ENCODE results near the gene UROS. TPM values are rescaled to one million over a fixed set of nuclear protein-coding genes. Genes with fewer than 3 reads are reported as not detected.

Gene UROS
- total and polyA plus RNA-seq, 2 donors (not counting 1 experiment from before 2014, with no cell fraction given), result 54.4 to 60.4 TPM

GRCh38 chr10:125846894-125847293 is 23.8 kb upstream of the UROS start:
- no peak for DNase-seq (ENCODE audit: low read depth in 2 of 2)
- Histone ChIP-seq H3K4me1 (ENCODE audit: control insufficient read depth, extremely low read depth, insufficient read depth, low read length) (no peaks in the 10 kb centered on the region), H3K79me2 (ENCODE audit: control insufficient read depth, insufficient read depth, low read length) (no peaks in the 10 kb centered on the region), H3K27ac (ENCODE audit: insufficient read depth, low read length) (no peak overlapping the region), H3K4me2 (ENCODE audit: extremely low read depth, insufficient read depth, low read length) (no peak overlapping the region), H3K9me3 (ENCODE audit: control insufficient read depth, insufficient read depth, low read depth, low read length) (no peaks in the 10 kb centered on the region), H3K36me3 (ENCODE audit: control insufficient read depth, insufficient read depth, low read length) (peaks cover 3% of the 10 kb centered on the region), H3K27me3 (ENCODE audit: control insufficient read depth, insufficient read depth, low read length) (no peaks in the 10 kb centered on the region), H4K20me1 (ENCODE audit: control insufficient read depth, extremely low read depth, insufficient read depth, low read length) (no peaks in the 10 kb centered on the region), H3K4me3 (replicated peaks in 1 of 4; ENCODE audit: control extremely low read depth in 1 of 4, insufficient read depth in 1 of 4, low read depth in 3 of 4, low read length in 4 of 4) (no peak overlapping the region), H3K9ac (ENCODE audit: insufficient read depth, low read length) (no peak overlapping the region), H2AFZ (ENCODE audit: low read length) (no peak overlapping the region)
- no peak for TF ChIP-seq EZH2 (IDR thresholded peaks at IDR 0.05; ENCODE audit: low read length, missing control alignments)
- no peak for TF ChIP-seq CTCF (conservative IDR thresholded peaks at IDR 0.05 in 1 of 2, IDR thresholded peaks at IDR 0.05 in 1 of 2; ENCODE audit: low read depth in 1 of 2, low read length in 2 of 2)

GRCh38 chr10:125845617-125846016 is 22.6 kb upstream of the UROS start:
- no peaks in the 10 kb centered on the region for H3K9me3 ChIP-seq (ENCODE audit: control insufficient read depth, insufficient read depth, low read depth, low read length)
- H4K20me1 ChIP-seq (ENCODE audit: control insufficient read depth, extremely low read depth, insufficient read depth, low read length), result no peaks in the 10 kb centered on the region
- TF ChIP-seq EZH2 (IDR thresholded peaks at IDR 0.05; ENCODE audit: low read length, missing control alignments), result no peak
- TF ChIP-seq CTCF (conservative IDR thresholded peaks at IDR 0.05 in 1 of 2, IDR thresholded peaks at IDR 0.05 in 1 of 2; ENCODE audit: low read depth in 1 of 2, low read length in 2 of 2), result no peak
- H3K27ac ChIP-seq (ENCODE audit: insufficient read depth, low read length), result no peak overlapping the region
- no peak overlapping the region for H3K9ac ChIP-seq (ENCODE audit: insufficient read depth, low read length)
- no peaks in the 10 kb centered on the region for H3K27me3 ChIP-seq (ENCODE audit: control insufficient read depth, insufficient read depth, low read length)
- no peak for DNase-seq (ENCODE audit: low read depth in 2 of 2)
- H3K36me3 ChIP-seq (ENCODE audit: control insufficient read depth, insufficient read depth, low read length), result peaks cover 2% of the 10 kb centered on the region
- no peak overlapping the region for H3K4me2 ChIP-seq (ENCODE audit: extremely low read depth, insufficient read depth, low read length)
- H3K4me1 ChIP-seq (ENCODE audit: control insufficient read depth, extremely low read depth, insufficient read depth, low read length), result no peaks in the 10 kb centered on the region
- no peaks in the 10 kb centered on the region for H3K79me2 ChIP-seq (ENCODE audit: control insufficient read depth, insufficient read depth, low read length)
- H3K4me3 ChIP-seq (replicated peaks in 1 of 4; ENCODE audit: control extremely low read depth in 1 of 4, insufficient read depth in 1 of 4, low read depth in 3 of 4, low read length in 4 of 4), result no peak overlapping the region
- H2AFZ ChIP-seq (ENCODE audit: low read length), result no peak overlapping the region

- Histone ChIP-seq H4K20me1 (ENCODE audit: control insufficient read depth, extremely low read depth, insufficient read depth, low read length) (no peaks in the 10 kb centered on the region), H3K27me3 (ENCODE audit: control insufficient read depth, insufficient read depth, low read length) (no peaks in the 10 kb centered on the region), H3K79me2 (ENCODE audit: control insufficient read depth, insufficient read depth, low read length) (no peaks in the 10 kb centered on the region), H3K27ac (ENCODE audit: insufficient read depth, low read length) (no peak overlapping the region), H3K4me2 (ENCODE audit: extremely low read depth, insufficient read depth, low read length) (no peak overlapping the region), H3K9me3 (ENCODE audit: control insufficient read depth, insufficient read depth, low read depth, low read length) (no peaks in the 10 kb centered on the region), H2AFZ (ENCODE audit: low read length) (no peak overlapping the region), H3K4me1 (ENCODE audit: control insufficient read depth, extremely low read depth, insufficient read depth, low read length) (no peaks in the 10 kb centered on the region), H3K9ac (ENCODE audit: insufficient read depth, low read length) (no peak overlapping the region), H3K36me3 (ENCODE audit: control insufficient read depth, insufficient read depth, low read length) (peaks cover 4% of the 10 kb centered on the region), H3K4me3 (replicated peaks in 1 of 4; ENCODE audit: control extremely low read depth in 1 of 4, insufficient read depth in 1 of 4, low read depth in 3 of 4, low read length in 4 of 4) (no peak overlapping the region)
- no peak for TF ChIP-seq EZH2 (IDR thresholded peaks at IDR 0.05; ENCODE audit: low read length, missing control alignments)
- TF ChIP-seq CTCF (conservative IDR thresholded peaks at IDR 0.05 in 1 of 2, IDR thresholded peaks at IDR 0.05 in 1 of 2; ENCODE audit: low read depth in 1 of 2, low read length in 2 of 2), result no peak
- no peak for DNase-seq (ENCODE audit: low read depth in 2 of 2)
Observed at GRCh38 chr10:125844751-125845221, 21.7 kb upstream of the UROS start.

All from fibroblast of lung (primary cell).